ENCODE measurements around the gene IZUMO3. TPM values are rescaled to one million over a fixed set of nuclear protein-coding genes. Genes with fewer than 3 reads are reported as not detected.
"Not testable (repeated sequence)": the region's sequence is repeated elsewhere in the genome, so short reads cannot be mapped to it uniquely, and the experiment has no call there.

The IZUMO3 gene
- total RNA-seq, 1 experiment from 2014 or later: not detected

DNA sequence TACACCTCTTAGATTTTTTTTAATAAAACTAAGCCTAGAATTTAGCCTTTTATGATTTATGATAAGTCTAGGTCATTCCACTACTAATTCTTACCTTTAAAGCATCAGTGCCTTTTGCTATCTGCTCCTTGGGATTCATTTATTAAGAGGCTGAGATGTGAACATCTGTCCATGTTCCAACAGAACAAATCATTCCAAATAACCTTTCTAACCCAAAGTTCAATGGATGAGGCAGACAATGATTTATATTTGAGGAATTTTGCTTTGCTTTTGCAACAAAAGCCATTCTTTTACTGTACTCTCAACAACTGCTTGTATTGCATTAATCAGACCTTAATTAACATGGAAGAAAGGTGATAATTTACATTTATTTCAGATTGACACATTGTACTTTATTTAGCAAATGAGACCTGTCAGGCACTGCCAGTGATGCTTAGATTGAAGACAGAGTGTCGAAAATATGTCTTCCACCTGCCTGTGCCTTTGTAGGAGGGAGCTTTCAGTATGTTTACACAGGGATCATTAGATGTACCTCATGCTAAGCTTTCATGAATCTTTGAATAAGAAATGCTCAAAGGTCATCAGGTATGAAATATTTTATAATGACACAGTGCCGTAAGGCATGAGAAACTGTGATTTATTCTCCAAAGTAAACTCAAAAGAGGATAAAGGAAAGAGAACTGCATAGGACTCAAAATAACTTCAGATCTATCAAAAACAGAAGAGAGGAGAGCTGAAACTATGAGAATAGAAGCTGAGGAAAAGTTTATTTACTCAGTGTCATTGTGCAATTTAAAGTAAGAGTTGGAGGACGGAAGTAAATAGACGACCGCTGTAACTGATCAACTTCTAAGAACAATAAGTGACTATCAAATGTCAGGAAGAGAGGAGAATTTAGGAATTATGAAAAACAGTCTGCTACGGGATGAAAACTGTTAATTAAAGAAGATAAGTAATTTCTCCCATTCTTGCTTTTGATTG lies 36.7 kb upstream of the IZUMO3 start:
- H3K36me3 Mint-ChIP-seq (ENCODE audit: insufficient read depth, unreplicated experiment): no peaks in the 10 kb centered on the region
- H3K4me3 Mint-ChIP-seq (ENCODE audit: unreplicated experiment): no peak overlapping the region
- no peaks in the 10 kb centered on the region for H3K4me1 Mint-ChIP-seq (ENCODE audit: insufficient read depth, unreplicated experiment)
- intact Hi-C loops (cut with micrococcal nuclease): no loop called here
- DNase-seq (ENCODE audit: unreplicated experiment): no peak
- H3K27ac Mint-ChIP-seq (ENCODE audit: low read depth, unreplicated experiment): no peak overlapping the region
- no peaks in the 10 kb centered on the region for H3K27me3 Mint-ChIP-seq (ENCODE audit: insufficient read depth, unreplicated experiment)
- no TSS peak for BruUV-seq (replicated peaks)
- ChIA-PET POLR2A (no interaction called here), CTCF (no interaction called here)
- no peaks in the 10 kb centered on the region for H3K9me3 Mint-ChIP-seq (ENCODE audit: unreplicated experiment)
- TF ChIP-seq, protein P1, sequence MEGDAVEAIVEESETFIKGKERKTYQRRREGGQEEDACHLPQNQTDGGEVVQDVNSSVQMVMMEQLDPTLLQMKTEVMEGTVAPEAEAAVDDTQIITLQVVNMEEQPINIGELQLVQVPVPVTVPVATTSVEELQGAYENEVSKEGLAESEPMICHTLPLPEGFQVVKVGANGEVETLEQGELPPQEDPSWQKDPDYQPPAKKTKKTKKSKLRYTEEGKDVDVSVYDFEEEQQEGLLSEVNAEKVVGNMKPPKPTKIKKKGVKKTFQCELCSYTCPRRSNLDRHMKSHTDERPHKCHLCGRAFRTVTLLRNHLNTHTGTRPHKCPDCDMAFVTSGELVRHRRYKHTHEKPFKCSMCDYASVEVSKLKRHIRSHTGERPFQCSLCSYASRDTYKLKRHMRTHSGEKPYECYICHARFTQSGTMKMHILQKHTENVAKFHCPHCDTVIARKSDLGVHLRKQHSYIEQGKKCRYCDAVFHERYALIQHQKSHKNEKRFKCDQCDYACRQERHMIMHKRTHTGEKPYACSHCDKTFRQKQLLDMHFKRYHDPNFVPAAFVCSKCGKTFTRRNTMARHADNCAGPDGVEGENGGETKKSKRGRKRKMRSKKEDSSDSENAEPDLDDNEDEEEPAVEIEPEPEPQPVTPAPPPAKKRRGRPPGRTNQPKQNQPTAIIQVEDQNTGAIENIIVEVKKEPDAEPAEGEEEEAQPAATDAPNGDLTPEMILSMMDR (IDR thresholded peaks at IDR 0.05; ENCODE audit: unreplicated experiment): no peak

DNA sequence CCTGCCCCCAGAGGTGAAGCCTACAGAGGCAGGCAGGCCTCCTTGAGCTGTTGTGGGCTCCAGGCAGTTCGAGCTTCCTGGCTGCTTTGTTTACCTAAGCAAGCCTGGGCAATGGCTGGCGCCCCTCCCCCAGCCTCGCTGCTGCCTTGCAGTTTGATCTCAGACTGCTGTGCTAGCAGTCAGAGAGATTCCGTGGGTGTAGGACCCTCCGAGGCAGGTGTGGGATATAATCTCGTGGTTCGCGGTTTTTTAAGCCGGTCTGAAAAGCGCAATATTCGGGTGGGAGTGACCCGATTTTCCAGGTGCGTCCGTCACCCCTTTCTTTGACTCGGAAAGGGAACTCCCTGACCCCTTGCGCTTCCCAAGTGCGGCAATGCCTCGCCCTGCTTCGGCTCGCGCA lies 34.3 kb upstream of the IZUMO3 start:
- BruUV-seq (replicated peaks); H3K4me3 Mint-ChIP-seq (ENCODE audit: unreplicated experiment); H3K4me1 Mint-ChIP-seq (ENCODE audit: insufficient read depth, unreplicated experiment); POLR2A ChIA-PET; H3K36me3 Mint-ChIP-seq (ENCODE audit: insufficient read depth, unreplicated experiment); intact Hi-C loops (cut with micrococcal nuclease); H3K27ac Mint-ChIP-seq (ENCODE audit: low read depth, unreplicated experiment); DNase-seq (ENCODE audit: unreplicated experiment); H3K9me3 Mint-ChIP-seq (ENCODE audit: unreplicated experiment); CTCF ChIA-PET; H3K27me3 Mint-ChIP-seq (ENCODE audit: insufficient read depth, unreplicated experiment): not testable (repeated sequence)

DNA sequence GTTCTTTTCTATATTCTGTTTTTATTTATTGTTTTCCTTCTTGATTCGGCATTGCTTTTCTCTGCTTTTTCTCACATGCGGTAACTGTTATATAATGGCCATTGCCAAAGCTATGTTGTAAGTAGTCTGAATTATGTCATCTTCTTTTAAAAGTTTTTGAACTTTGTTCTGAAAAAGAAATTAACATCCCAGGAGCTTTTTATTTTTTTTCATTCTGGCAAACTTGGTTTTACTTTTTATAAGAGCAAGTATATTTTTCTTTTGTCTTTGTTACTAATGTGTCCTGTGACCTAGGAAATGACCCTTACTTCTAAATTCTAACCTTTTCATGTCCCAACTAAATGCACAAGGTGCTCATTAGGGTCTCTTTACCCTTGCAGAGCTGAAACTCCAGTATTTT lies 26.7 kb upstream of the IZUMO3 start:
- BruUV-seq (replicated peaks): no TSS peak
- H3K27me3 Mint-ChIP-seq (ENCODE audit: insufficient read depth, unreplicated experiment): no peaks in the 10 kb centered on the region
- ChIA-PET POLR2A (no interaction called here), CTCF (no interaction called here)
- TF ChIP-seq, protein P1 (IDR thresholded peaks at IDR 0.05; ENCODE audit: unreplicated experiment): no peak
- H3K4me1 Mint-ChIP-seq (ENCODE audit: insufficient read depth, unreplicated experiment): no peaks in the 10 kb centered on the region
- no peak overlapping the region for H3K4me3 Mint-ChIP-seq (ENCODE audit: unreplicated experiment)
- DNase-seq (ENCODE audit: unreplicated experiment): no peak
- intact Hi-C loops (cut with micrococcal nuclease): no loop called here
- no peak overlapping the region for H3K27ac Mint-ChIP-seq (ENCODE audit: low read depth, unreplicated experiment)
- no peaks in the 10 kb centered on the region for H3K36me3 Mint-ChIP-seq (ENCODE audit: insufficient read depth, unreplicated experiment)
- H3K9me3 Mint-ChIP-seq (ENCODE audit: unreplicated experiment): peaks cover 7% of the 10 kb centered on the region

DNA sequence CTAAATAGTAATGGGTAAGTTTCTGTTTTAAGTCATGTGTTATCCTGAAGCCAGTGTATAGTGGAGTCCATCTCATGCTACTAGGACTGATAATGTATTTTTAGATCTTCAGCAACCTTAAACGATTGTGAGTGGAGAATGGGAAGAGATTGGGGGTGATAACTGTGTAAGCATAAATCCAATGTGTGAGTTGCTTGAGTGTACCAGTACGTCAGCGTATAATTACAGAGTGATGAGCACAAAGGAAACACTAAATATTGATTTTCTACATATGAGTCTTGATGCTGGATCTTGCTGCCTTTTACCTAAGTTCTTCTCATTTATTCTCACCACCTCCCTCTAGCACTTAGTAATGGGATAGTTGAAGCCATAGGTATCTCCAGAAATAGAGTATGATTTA lies 16.3 kb upstream of the IZUMO3 start:
- TF ChIP-seq, protein P1 (IDR thresholded peaks at IDR 0.05; ENCODE audit: unreplicated experiment): no peak
- Mint-ChIP-seq H3K27me3 (ENCODE audit: insufficient read depth, unreplicated experiment) (peaks cover 22% of the 10 kb centered on the region), H3K36me3 (ENCODE audit: insufficient read depth, unreplicated experiment) (no peaks in the 10 kb centered on the region), H3K4me1 (ENCODE audit: insufficient read depth, unreplicated experiment) (no peaks in the 10 kb centered on the region), H3K4me3 (ENCODE audit: unreplicated experiment) (no peak overlapping the region), H3K9me3 (ENCODE audit: unreplicated experiment) (peaks cover 21% of the 10 kb centered on the region), H3K27ac (ENCODE audit: low read depth, unreplicated experiment) (no peak overlapping the region)
- no peak for DNase-seq (ENCODE audit: unreplicated experiment)
- intact Hi-C loops (cut with micrococcal nuclease): no loop called here
- ChIA-PET POLR2A (no interaction called here), CTCF (no interaction called here)
- BruUV-seq (replicated peaks): no TSS peak
